Dermis blood vessel endothelial cell (primary cell): Measurements from ENCODE around the gene CMBL. TPM values are rescaled to one million over a fixed set of nuclear protein-coding genes. Genes with fewer than 3 reads are reported as not detected.
"Not testable (repeated sequence)": the region's sequence is repeated elsewhere in the genome, so short reads cannot be mapped to it uniquely, and the experiment has no call there.

ENCODE experiments used
- DNase-seq: peaks from one replicate; pipeline ENCODE4 v3.0.0; 2010
- total RNA-seq: library from RNA; depleted of rRNA; stranded (reverse); fragments of >200 nt; gene quantifications from 2 replicates; pipeline ENCODE4 v1.2.3, GENCODE V29; 2014

The CMBL gene
- total RNA-seq, 1 donor from 2014 or later: 3.6 TPM

DNA sequence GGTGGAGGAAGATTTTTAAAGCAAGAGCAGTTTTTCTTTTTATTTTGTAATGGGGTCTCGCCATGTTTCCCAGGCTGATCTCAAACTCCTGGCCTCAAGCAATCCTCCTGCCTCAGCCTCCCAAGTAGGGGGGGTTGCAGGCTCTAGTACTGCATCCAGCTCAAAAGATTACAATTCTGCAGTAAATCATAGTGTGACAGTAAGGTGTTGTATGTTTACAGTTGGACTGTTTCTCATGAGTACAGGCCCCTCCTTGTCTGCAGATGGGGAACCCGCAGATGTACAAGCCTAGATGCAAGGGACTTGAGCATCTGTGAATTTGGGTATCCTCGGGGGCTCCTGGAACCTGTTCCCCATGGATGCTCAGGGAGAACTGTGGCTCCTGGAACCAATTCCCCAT is 54.3 kb downstream of the CMBL start:
- DNase-seq: no peak

DNA sequence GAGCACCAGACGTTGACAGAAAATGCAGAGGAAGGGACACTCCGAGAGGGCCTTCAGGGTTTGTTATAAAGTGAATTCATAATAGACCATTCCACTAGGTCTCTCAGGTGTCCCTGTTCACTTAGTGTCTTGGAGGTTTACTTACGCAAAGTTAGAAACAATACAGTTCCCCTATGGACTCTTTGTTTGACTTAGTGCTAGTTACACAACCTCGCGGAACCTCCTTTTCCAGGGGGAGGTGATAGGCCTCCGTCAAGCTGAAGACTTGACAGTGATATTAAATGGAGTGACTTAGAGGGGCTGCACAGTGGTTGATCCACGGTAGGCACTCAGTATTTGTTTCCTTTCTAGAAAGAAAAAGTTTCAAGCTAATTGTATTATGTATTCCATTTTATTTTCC is 56.3 kb downstream of the CMBL start:
- DNase-seq: no peak

DNA sequence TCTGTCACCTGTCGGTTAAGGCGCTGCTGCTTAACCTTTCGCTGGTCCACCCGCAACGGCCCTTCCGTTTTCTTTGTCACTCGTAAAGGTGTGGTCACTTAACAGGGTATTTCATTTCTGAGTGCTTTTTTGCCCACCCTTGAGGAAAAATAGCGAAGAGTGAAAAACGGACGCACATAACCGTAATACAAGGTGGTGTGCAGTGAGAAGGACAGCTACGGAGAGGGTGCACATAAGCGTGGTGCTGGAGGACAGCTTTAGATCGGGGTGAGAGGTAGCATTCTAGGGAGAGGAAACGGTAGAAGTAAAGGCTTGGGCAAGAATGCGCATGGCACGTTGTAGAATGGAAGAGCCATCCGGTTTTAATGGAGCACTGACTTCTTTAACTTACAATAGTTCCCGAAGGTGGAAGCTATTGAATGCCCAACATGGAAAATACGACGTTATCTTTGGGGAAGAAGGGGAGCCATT is 56.9 kb downstream of the CMBL start:
- DNase-seq: peak; percentile 45

- DNase-seq: peak; percentile 99
These were observed 57.5 kb downstream of the CMBL start, which contains the start of gene CCT5 for GRCh38 chr5:10249948-10250805. Gene CCT5 (plus strand): TSS chr5:10250280. CDS start chr5:10250341, 61 bp downstream.

DNA sequence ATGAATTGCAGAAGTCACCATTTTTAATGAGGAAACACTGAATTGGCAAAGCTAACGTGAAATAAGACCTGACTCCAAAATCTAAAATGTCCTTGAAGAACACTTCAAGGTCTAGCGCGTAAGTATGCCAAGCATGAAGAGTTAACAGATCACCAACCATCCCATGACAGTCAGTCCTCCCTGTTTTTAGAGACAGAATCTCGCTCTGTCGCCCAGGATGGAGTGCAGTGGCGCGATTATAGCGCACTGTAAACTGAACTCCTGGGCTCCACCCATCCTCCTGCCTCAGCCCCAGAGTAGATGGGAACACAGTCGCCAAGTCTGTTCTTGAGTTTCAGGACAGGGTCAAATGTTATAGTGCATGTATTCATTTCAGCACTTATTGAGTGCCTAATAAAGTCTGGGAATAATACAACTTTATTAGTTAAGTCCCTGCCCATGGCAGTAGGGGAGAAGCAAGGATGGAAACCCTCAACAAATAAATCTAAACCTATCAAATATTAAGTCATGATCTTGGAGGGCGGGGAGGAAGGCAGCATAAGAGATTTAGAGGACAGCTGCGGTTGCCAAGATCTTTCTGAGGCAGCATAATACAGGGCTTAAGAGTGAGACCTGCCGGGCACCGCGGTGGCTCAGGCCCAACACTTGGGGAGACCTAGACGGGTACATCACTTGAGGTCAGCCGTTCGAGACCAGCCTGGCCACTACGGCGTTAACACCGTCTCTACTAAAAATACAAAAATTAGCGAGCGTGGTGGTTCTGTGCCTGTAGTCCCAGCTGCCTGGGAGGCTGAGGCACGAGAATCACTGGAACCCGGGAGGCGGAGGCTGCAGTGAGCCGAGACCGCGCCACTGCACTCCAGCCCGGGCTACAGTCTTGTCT is 59.1 kb downstream of the CMBL start:
- DNase-seq: no peak

DNA sequence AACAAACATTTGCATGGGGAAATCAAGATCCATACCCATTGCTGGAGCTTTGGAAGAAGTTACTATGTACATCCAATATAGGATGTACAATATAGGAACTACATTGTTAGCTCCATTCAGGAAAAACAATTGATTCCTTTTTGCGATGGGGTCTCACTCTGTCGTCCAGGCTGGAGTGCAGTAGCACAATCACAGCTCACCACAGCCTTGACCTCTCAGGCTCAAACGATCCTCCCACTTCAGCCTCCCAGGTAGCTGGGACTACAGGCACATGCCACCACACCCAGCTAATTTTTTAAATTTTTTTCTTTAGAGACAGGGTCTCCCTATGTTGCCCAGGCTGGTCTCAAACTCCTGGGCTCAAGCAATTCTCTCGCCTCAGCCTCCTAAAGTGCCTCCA is 60.5 kb downstream of the CMBL start:
- DNase-seq: not testable (repeated sequence)

DNA sequence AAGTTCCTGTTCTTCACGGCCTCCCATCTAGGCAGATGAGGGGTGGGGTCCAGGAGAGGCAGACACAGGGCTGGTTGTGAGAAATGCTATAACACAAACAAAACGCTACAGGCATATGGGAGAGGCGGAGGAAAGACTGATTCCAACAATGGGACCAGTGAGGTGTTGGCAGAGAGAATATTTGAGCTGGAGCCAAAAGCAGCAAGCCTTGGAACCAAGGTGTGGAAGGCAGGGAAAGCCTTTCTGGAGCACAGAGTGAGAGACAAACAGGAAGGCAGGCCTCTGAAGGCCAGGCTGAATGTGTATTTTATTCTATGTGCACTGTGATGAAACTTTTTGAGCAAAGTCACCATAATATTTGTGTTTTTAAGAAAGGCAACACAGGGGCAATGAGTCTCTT is 60.9 kb downstream of the CMBL start:
- DNase-seq: peak; percentile 41

DNA sequence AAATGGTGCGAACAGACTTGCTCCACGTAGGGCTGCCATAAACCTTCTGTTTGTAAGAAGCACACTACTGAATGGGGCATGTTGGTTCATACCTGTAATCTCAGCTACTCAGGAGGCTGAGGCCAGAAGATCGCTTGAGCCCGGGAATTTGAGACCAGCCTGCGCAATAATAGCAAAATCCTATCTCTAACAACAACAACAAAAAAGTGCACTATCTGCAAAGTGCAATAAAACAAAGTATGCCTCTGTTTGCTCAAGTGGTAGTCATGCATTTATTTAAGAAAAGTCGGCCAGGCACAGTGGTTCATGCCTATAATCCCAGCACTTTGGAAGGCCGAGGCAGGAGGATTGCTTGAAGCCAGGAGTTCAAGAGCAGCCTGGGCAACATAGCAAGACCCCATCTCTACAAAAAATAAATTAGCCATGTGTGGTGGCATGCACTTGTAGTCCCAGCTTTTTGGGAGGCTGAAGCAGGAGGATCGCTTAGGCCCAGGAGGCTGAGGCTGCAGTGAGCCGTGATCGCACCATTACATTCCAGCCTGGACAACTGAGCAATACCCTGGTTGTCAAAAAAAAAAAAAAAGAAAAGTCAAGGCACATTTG is 63.3 kb downstream of the CMBL start:
- no peak for DNase-seq

- DNase-seq: peak; percentile 24
These were observed 64.0 kb downstream of the CMBL start for GRCh38 chr5:10243660-10244240.

DNA sequence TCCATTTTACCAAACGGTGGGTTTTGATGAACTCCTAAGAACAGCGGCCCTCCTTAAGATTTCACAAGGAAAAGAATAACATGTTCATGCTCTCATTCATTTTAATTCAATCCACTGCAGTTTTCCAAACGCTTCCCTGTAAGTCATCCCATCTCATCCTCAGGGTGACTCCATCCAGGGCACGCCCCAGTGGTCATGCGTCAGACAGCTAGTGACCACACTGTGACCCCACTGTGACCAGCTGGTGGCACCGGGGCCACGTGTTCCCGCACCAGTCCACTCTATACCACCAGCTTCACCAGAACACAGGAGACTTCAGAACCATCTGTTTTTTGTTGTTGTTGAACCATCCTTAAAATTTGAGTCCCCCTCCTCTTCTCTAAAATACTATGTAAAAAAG is 72.4 kb downstream of the CMBL start:
- DNase-seq: no peak

GRCh38 chr5:10233505-10233904 is 74.2 kb downstream of the CMBL start:
- DNase-seq: peak; percentile 73

- DNase-seq: no peak
These were observed 74.7 kb downstream of the CMBL start for GRCh38 chr5:10233011-10233410.

- DNase-seq: no peak
These were observed 75.3 kb downstream of the CMBL start for GRCh38 chr5:10232386-10232785.

GRCh38 chr5:10229306-10230048 is 78.2 kb downstream of the CMBL start:
- DNase-seq: no peak

- no peak for DNase-seq
These were observed 79.4 kb downstream of the CMBL start for GRCh38 chr5:10228288-10228687.

Other genes with a start within 250 kb of the CMBL start
- gene ATPSCKMT, start 58.0 kb downstream of the CMBL start, total RNA-seq: 28.3 and 35.9 TPM in 2 replicates
- gene CCT5, start 57.6 kb downstream of the CMBL start, total RNA-seq: 663 and 731 TPM in 2 replicates
- 63.8 and 116 TPM in 2 replicates for gene MARCHF6, start 45.8 kb upstream of the CMBL start, total RNA-seq
- gene ROPN1L, start 134.0 kb upstream of the CMBL start, total RNA-seq: 0.68 and 2.9 TPM in 2 replicates